Ovary (tissue), 9 donors: ENCODE measurements around the gene SCUBE2. TPM values are rescaled to one million over a fixed set of nuclear protein-coding genes. Genes with fewer than 3 reads are reported as not detected.

Experiments
- DNase-seq, 5 donors: peaks; one replicate each; pipeline ENCODE4 v3.0.0-alpha.2; 2019 to 2020
- H3K27ac ChIP-seq, 2 donors: fragments of 200-600 bp; one replicate each; pipeline versions ENCODE4 v1.5.1 to v1.8.0; 2019 to 2022
- H3K27me3 ChIP-seq: fragments of 200-600 bp; one replicate; pipeline ENCODE4 v1.8.0; 2022
- H3K36me3 ChIP-seq: fragments of 200-600 bp; sonication (generic); one replicate; pipeline ENCODE4 v1.5.1; 2019
- H3K4me1 ChIP-seq: one replicate; pipeline ENCODE4 v1.8.1; 2013; ENCODE audit warnings: mild to moderate bottlenecking, moderate library complexity; ENCODE audit not compliant: insufficient read depth
- H3K4me3 ChIP-seq: fragments of 200-600 bp; sonication (generic); one replicate; pipeline ENCODE4 v1.5.1; 2017
- H3K9me3 ChIP-seq, 2 donors: fragments of 200-600 bp in 1 of 2; sonication (generic) in 1 of 2; one replicate each; pipeline versions ENCODE4 v1.5.1 to v1.8.1; 2013 to 2019; ENCODE audit warnings: mild to moderate bottlenecking in 1 of 2, moderate library complexity in 1 of 2
- CTCF ChIP-seq, 3 donors: fragments of 450-650 bp in 2 of 3; fragments of 200-600 bp in 1 of 3; IDR thresholded peaks; one replicate each; pipeline versions ENCODE4 v1.5.1 to v1.8.0; 2016 to 2022; ENCODE audit warnings: antibody characterized with exemption in 3 of 3, mild to moderate bottlenecking in 1 of 3
- EP300 ChIP-seq: sonication (generic); formaldehyde crosslinking; IDR thresholded peaks from one replicate; pipeline ENCODE4 v1.6.1; 2017; ENCODE audit warnings: antibody characterized with exemption
- POLR2A ChIP-seq: fragments of 450-650 bp; IDR thresholded peaks from one replicate; pipeline ENCODE4 v1.6.1; 2017; ENCODE audit warnings: antibody characterized with exemption, mild to moderate bottlenecking, moderate library complexity
- whole genome bisulfite sequencing, 3 donors: extraction: QIAGEN DNeasy Blood & Tissue Kit in 1 of 3; methylation state at CpG; one replicate each; pipeline versions ENCODE4 v1.1.5 to v1.1.7; 2013 to 2017; 5-methylcytosine and 5-hydroxymethylcytosine counted together
- intact Hi-C, 4 donors: fragments of 100-400 bp; cut with DNase I; formaldehyde crosslinking; loops; one replicate each; pipeline versions ENCODE4 v1.11.0 to v1.15.1; 2022 to 2023
- polyA plus RNA-seq, 2 donors: library from polyadenylated mRNA; stranded (reverse); fragments of 200-250 nt in 1 of 2; fragments of 350-450 nt in 1 of 2; fragmentation: Illumina TruSeq in 1 of 2; extraction: RNeasy Lipid Tissue Mini Kit (QIAGEN cat#74804) in 1 of 2; gene quantifications; one replicate each; pipeline ENCODE4 v1.2.3, GENCODE V29; 2013 to 2014
- total RNA-seq, 7 donors: library from RNA; depleted of rRNA in 2 of 7; stranded (reverse); fragments of >200 nt in 2 of 7; fragmentation: NEBNext Ultra II Directional in 3 of 7; extraction: Animal tissue kit (Norgen Biotek cat#: 25700) in 3 of 7; gene quantifications; one replicate each; pipeline versions ENCODE4 v1.1.0 to v1.2.4, GENCODE V29; 2016 to 2023
- donor health status: DM: no; HTN: no; CAD: no; lungs with moderate emphysema.
- donor health status: DM: no; HTN: no; CAD: no.
- donor health status: Bipolar disorder and iron deficiency.
- donor health status: DM: yes; HTN: yes; CAD: no.
- donor health status: DM: no; HTN: no; CAD: no.
- donor health status: DM: yes; HTN: yes; CAD: no.

SCUBE2 gene
- total and polyA plus RNA-seq, 9 donors, result 0.12 to 8.2 (median 1.00) TPM

DNA sequence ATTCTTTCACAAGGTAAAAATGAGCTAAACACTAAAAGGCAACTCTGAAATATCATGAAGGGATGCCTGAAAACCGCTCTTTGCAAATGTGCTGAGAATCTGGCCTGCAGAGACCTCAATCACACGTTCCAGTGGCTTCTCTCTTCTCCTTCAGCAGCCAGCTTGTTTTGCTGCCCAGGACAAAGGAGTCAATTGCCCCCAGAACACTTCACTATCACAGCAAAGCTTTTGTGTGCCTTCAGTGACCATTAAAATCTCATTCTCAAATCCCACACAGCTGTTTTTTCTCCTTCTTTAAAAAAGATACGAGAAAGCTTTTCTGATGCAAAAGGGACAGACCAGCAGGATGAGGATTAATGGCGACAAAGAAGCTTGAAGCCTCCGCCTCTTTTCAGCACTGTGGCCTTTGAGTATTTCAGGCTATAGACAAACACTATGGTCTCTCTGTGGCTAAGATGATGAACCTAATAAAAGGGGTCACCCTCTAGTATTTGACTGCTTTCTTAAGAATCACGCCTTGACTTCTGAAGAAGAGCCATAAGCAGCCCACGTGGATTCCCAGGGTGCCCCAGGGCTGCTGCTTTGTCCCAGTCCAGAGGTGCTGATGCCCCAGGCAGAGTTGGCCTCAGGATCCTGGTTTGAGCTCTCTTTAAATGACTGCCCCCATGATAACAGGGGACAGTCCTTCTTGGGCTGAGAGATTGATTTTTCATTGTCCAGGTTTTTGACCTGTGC is 54.2 kb downstream of the SCUBE2 start:
- 77 to 89% (median 83%) methylated on average over 7 of the region's 7 CpGs for WGBS, 3 donors
- H3K4me1 ChIP-seq, result no peaks in the 10 kb centered on the region
- no peaks in the 10 kb centered on the region for H3K36me3 ChIP-seq
- no peaks in the 10 kb centered on the region for H3K9me3 ChIP-seq
- H3K27me3 ChIP-seq, result no peaks in the 10 kb centered on the region
- TF ChIP-seq EP300 (no peak), CTCF (IDR thresholded peaks at IDR 0.05) (no peak), POLR2A (no peak)
- H3K4me3 ChIP-seq, result no peak overlapping the region
- H3K27ac ChIP-seq, result no peak overlapping the region
- no peak for DNase-seq
- intact Hi-C loops, result no loop called here

DNA sequence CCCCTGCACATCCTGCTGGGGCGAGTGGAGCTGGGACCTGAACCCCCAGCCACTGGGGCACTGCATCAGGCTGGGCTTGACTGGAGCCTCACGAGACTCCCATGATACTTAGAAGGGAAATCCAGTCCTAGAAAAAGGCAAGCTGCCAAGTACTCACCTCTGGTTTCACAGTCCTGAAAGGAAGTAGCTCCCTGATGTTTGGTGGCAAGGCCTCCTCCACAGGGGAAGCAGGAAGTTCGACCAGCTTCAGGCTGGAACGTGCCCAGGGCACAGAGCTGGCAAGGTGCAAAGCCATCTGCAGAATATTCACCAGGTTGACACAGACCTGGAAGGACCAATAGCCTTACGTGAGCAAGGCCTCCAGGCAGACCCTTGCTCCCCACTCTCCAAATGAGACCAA is 60.8 kb downstream of the SCUBE2 start:
- WGBS, 3 donors, result 80 to 85% (median 84%) methylated on average over 5 of the region's 5 CpGs
- Histone ChIP-seq H3K27ac (no peak overlapping the region), H3K36me3 (no peaks in the 10 kb centered on the region), H3K9me3 (no peaks in the 10 kb centered on the region), H3K4me1 (no peaks in the 10 kb centered on the region), H3K27me3 (no peaks in the 10 kb centered on the region), H3K4me3 (no peak overlapping the region)
- intact Hi-C loops, result no loop called here
- TF ChIP-seq EP300, result no peak
- TF ChIP-seq POLR2A, result no peak
- DNase-seq, result no peak

- Histone ChIP-seq H3K4me3 (no peak overlapping the region), H3K27ac (no peak overlapping the region), H3K27me3 (no peaks in the 10 kb centered on the region), H3K36me3 (no peaks in the 10 kb centered on the region), H3K9me3 (no peaks in the 10 kb centered on the region), H3K4me1 (no peaks in the 10 kb centered on the region)
- intact Hi-C loops, result no loop called here
- 92 to 93% (median 92%) methylated on average over 7 of the region's 7 CpGs for WGBS, 3 donors
- TF ChIP-seq CTCF (IDR thresholded peaks at IDR 0.05), result no peak
- no peak for TF ChIP-seq POLR2A
- TF ChIP-seq EP300, result no peak
- DNase-seq, result no peak
Observed at GRCh38 chr11:9029422-9029821, 62.0 kb downstream of the SCUBE2 start.

DNA sequence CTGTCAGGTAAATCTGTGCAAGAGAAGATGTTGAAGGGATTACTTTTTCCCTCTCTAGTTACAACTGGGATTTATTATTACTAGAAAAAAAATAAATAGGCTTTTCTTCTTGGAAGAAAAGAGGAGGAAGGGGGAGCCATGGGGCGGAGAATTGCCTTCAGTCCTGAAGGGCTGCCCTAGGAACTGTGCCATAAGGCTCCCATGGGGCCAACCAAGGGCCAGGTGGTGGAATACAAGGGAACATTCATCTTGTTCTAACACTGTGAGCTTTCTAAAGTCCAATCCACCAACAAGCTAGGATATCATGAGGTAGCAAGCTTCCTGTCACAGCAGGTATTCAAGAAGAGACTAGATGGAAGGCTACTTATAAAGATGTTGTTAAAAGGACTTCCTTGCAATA is 62.8 kb downstream of the SCUBE2 start:
- Histone ChIP-seq H3K4me1 (no peaks in the 10 kb centered on the region), H3K9me3 (no peaks in the 10 kb centered on the region), H3K27me3 (no peaks in the 10 kb centered on the region), H3K4me3 (no peak overlapping the region), H3K36me3 (no peaks in the 10 kb centered on the region), H3K27ac (no peak overlapping the region)
- intact Hi-C loops, result no loop called here
- TF ChIP-seq CTCF (IDR thresholded peaks at IDR 0.05) (no peak), EP300 (no peak), POLR2A (no peak)
- WGBS, 3 donors, result 89 to 90% (median 89%) methylated on average over 1 of the region's 1 CpG
- no peak for DNase-seq

DNA sequence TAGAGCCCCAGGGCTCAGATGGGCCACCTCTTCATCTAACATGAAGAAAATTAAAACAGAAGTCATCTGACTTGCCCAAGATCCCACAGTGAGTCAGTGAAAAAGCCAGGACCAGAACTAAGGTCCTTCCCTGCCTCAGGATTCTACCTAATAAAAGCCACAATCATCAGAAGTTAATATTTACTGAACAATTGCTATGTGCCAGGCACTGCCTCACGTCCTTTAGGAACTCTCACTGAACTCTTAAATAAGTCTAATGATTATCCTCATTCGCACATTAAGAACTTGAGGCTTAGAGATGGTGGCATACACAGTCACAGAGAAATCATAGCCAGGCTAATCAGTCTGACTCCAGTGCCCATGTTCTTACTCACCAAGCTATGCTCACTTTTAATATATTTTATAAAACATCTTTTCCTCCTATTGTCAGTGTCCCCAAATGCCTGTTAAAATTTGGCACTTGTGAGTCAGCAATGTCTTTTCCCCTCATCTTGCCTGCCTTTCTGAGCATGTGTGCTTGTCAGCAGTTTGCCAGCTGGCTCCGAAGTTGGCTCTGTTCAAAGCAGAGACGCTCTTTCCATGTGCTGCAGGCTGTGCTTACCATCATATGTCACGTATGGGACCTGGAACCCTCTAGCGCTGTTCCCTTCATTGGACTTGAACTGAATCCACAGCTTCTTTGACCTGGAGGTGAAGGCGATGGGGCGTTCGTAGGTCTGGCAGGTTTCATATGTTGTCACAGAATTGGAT is 66.1 kb downstream of the SCUBE2 start:
- intact Hi-C loops, result no loop called here
- H3K9me3 ChIP-seq, result no peaks in the 10 kb centered on the region
- no peaks in the 10 kb centered on the region for H3K27me3 ChIP-seq
- no peak for DNase-seq
- no peaks in the 10 kb centered on the region for H3K36me3 ChIP-seq
- WGBS, 3 donors, result 90 to 96% (median 95%) methylated on average over 9 of the region's 9 CpGs
- H3K27ac ChIP-seq, result no peak overlapping the region
- no peak for TF ChIP-seq EP300
- no peak for TF ChIP-seq CTCF (IDR thresholded peaks at IDR 0.05)
- no peak for TF ChIP-seq POLR2A
- H3K4me3 ChIP-seq, result no peak overlapping the region
- H3K4me1 ChIP-seq, result peaks cover 2% of the 10 kb centered on the region
